SU-DHL-6 (cell line): ENCODE data around the gene ERAP2.

Experiments used
- EZH2phosphoT487 ChIP-seq: fragments of 200-600 bp; sonication (generic), shearing (Covaris generic); conservative IDR thresholded peaks from 2 replicates; pipeline ENCODE4 v1.6.1; 2018; ENCODE audit warnings: mild to moderate bottlenecking, antibody characterized with exemption, low read length, moderate library complexity, mixed read lengths
- TF ChIP-seq, protein P1 (sequence below): fragments of 200-600 bp; sonication (generic); IDR thresholded peaks from one replicate; pipeline ENCODE4 v1.5.1; 2017; ENCODE audit warnings: antibody characterized with exemption, mild to moderate bottlenecking, low read length, moderate library complexity; ENCODE audit not compliant: insufficient read depth, poor library complexity, severe bottlenecking

DNA sequence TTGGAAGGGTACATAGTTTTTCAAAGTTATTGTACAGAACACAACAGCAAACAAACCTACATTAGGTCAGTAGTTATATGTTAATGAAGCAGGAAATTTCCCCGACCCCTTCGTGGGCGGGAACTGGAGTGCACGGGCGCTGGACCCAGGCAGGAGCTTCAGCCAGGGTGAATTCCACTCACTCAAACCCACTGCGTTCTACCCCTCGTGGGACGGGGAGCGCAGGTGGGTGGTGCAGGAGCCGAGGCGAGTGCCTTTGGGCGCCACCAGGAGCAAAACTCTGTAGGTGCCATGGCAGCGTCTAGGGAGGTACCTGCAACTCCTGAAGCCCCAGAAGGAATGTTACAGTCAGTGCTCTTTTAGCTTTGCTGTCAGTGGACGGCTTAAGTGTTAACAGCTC lies 39.0 kb upstream of the ERAP2 start:
- TF ChIP-seq, protein P1, sequence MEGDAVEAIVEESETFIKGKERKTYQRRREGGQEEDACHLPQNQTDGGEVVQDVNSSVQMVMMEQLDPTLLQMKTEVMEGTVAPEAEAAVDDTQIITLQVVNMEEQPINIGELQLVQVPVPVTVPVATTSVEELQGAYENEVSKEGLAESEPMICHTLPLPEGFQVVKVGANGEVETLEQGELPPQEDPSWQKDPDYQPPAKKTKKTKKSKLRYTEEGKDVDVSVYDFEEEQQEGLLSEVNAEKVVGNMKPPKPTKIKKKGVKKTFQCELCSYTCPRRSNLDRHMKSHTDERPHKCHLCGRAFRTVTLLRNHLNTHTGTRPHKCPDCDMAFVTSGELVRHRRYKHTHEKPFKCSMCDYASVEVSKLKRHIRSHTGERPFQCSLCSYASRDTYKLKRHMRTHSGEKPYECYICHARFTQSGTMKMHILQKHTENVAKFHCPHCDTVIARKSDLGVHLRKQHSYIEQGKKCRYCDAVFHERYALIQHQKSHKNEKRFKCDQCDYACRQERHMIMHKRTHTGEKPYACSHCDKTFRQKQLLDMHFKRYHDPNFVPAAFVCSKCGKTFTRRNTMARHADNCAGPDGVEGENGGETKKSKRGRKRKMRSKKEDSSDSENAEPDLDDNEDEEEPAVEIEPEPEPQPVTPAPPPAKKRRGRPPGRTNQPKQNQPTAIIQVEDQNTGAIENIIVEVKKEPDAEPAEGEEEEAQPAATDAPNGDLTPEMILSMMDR, result no peak
- TF ChIP-seq EZH2phosphoT487, result no peak
